ENCODE data around the gene KIF4B.

- no peak for TF ChIP-seq POLR2A (IDR thresholded peaks at IDR 0.05)
- TF ChIP-seq CTCF (IDR thresholded peaks at IDR 0.05): no peak
These were observed 8.3 kb downstream of the KIF4B start for GRCh38 chr5:155021842-155022241.
